OCI-LY7 (cell line): Measurements from ENCODE around the gene C5orf15. TPM values are rescaled to one million over a fixed set of nuclear protein-coding genes. Genes with fewer than 3 reads are reported as not detected.

Experiments
- BruUV-seq: library from RNA; stranded (reverse); fragments of 400-500 nt; replicated peaks from 2 replicates; lab custom pipeline; 2021; lab: Mats Ljungman, UMichigan
- CTCF ChIA-PET: fragments of 300-600 bp; sonication (Branson Sonifier 250); formaldehyde crosslinking; loops from one replicate; lab custom pipeline; 2022; ENCODE audit warnings: antibody characterized with exemption; ENCODE audit not compliant: unreplicated experiment; lab: Charles Lee
- POLR2A ChIA-PET: fragments of 300-600 bp; sonication (Branson Sonifier 250); formaldehyde crosslinking; loops from one replicate; lab custom pipeline; 2022; ENCODE audit warnings: antibody characterized with exemption; lab: Charles Lee
- DNase-seq: peaks from one replicate; pipeline ENCODE4 v3.0.0-alpha.2; 2015; ENCODE audit warnings: low spot score
- H2AFZ ChIP-seq: fragments of 200-600 bp; sonication (generic), shearing (Covaris generic); 2 replicates; pipeline ENCODE4 v1.6.1; 2014; ENCODE audit warnings: mild to moderate bottlenecking, antibody characterized with exemption, low read length, moderate library complexity
- H3K27ac ChIP-seq: fragments of 200-600 bp; sonication (generic); 2 replicates; pipeline ENCODE4 v1.5.1; 2014; ENCODE audit warnings: mixed run types, low read depth, mild to moderate bottlenecking, moderate library complexity, low read length, inconsistent platforms; ENCODE audit not compliant: poor library complexity, severe bottlenecking
- H3K36me3 ChIP-seq: fragments of 200-600 bp; sonication (generic); 2 replicates; pipeline ENCODE4 v1.6.1; 2014; ENCODE audit warnings: mild to moderate bottlenecking, antibody characterized with exemption, low read length, moderate library complexity, mixed read lengths; ENCODE audit not compliant: insufficient read depth
- H3K4me1 ChIP-seq: fragments of 200-600 bp; sonication (generic); 2 replicates; pipeline ENCODE4 v1.5.1; 2014; ENCODE audit warnings: mild to moderate bottlenecking, low read length; ENCODE audit not compliant: insufficient read depth, poor library complexity, severe bottlenecking
- H3K4me2 ChIP-seq: fragments of 200-600 bp; sonication (generic); 2 replicates; pipeline ENCODE4 v1.6.1; 2014; ENCODE audit warnings: mild to moderate bottlenecking, low read length
- H3K4me3 ChIP-seq: fragments of 200-600 bp; sonication (generic); 2 replicates; pipeline ENCODE4 v1.5.1; 2014; ENCODE audit warnings: mild to moderate bottlenecking, low read depth, low read length; ENCODE audit not compliant: poor library complexity, severe bottlenecking
- H3K79me2 ChIP-seq: fragments of 200-600 bp; sonication (generic); 2 replicates; pipeline ENCODE4 v1.6.1; 2016; ENCODE audit warnings: low read depth, mild to moderate bottlenecking, low read length, moderate library complexity, mixed read lengths; ENCODE audit not compliant: insufficient read depth
- H3K9me2 ChIP-seq: fragments of 200-600 bp; sonication (generic); 2 replicates; pipeline ENCODE4 v1.6.1; 2016; ENCODE audit warnings: mild to moderate bottlenecking, low read length, mixed read lengths; ENCODE audit not compliant: insufficient read depth
- H3K9me3 ChIP-seq: fragments of 200-600 bp; sonication (generic); 2 replicates; pipeline ENCODE4 v1.6.1; 2014; ENCODE audit warnings: mild to moderate bottlenecking, mixed run types, low read length, mixed read lengths
- H4K20me1 ChIP-seq: fragments of 200-600 bp; sonication (generic); 2 replicates; pipeline ENCODE4 v1.6.1; 2014; ENCODE audit warnings: mild to moderate bottlenecking, antibody characterized with exemption, low read length, moderate library complexity, mixed read lengths; ENCODE audit not compliant: insufficient read depth
- EZH2phosphoT487 ChIP-seq: fragments of 200-600 bp; sonication (generic); IDR thresholded peaks from 2 replicates; pipeline ENCODE4 v1.6.1; 2018; ENCODE audit warnings: low read depth, borderline replicate concordance, mild to moderate bottlenecking, mixed run types, antibody characterized with exemption, low read length, moderate library complexity, mixed read lengths
- intact Hi-C: fragments of 100-400 bp; cut with micrococcal nuclease; formaldehyde crosslinking; loops from one replicate; pipeline ENCODE4 v1.10.0; 2022; ENCODE audit not compliant: unreplicated experiment
- total RNA-seq, 2 experiments: library from RNA; depleted of rRNA in 1 of 2; stranded (reverse); fragments of >200 nt in 1 of 2; shearing (Covaris generic) in 1 of 2; gene quantifications; 2 replicates each; pipeline ENCODE4 v1.2.3, GENCODE V29; 2014 to 2022
- TF ChIP-seq, protein P1 (sequence below): fragments of 200-600 bp; sonication (generic); conservative IDR thresholded peaks from 2 replicates; pipeline ENCODE4 v1.5.1; 2014; ENCODE audit warnings: mild to moderate bottlenecking, antibody characterized with exemption, low read length, moderate library complexity, mixed read lengths

C5orf15 gene
- total RNA-seq, 2 experiments from 2014 or later, result 32.2 to 46.4 TPM

DNA sequence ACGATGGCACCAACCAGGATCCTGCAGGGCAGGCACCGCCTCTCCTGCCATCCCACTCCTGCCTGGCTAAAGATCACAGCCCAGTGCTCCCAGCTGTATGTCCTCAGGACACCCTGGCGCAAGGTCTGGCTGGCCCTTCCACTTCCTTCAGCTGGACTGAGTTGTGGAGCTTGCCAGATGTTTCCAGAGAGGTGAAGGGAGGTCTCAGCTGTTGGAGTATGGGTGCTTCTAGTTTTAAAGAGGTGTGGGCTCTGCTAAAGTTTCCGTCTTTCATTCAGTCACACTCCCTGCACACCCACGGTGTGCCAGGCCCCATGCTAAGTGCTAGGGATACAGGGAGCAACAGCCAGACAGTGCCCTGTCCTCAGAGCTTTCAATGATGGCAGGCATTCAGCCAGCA lies 34.1 kb downstream of the C5orf15 start:
- no peaks in the 10 kb centered on the region for H4K20me1 ChIP-seq
- peak; percentile 62 for DNase-seq
- peak overlapping the region; percentile 48; the same call in 1 of the 2 replicates for H2AFZ ChIP-seq
- POLR2A ChIA-PET, result interaction anchor here (1.0 to 2.0 kb wide), 7 partner anchors 10 to 191 kb away, joined by 3 to 20 read pairs (median 5); no protein-coding TSS in a partner anchor
- BruUV-seq, result no TSS peak
- peaks cover 100% of the 10 kb centered on the region for H3K4me1 ChIP-seq
- peak overlapping the region; percentile 65 for H3K4me2 ChIP-seq
- no peaks in the 10 kb centered on the region for H3K36me3 ChIP-seq
- CTCF ChIA-PET, result interaction anchor here (0.5 to 1.9 kb wide), 2 partner anchors 10 to 814 kb away, joined by 3 to 9 read pairs; no protein-coding TSS in a partner anchor
- H3K4me3 ChIP-seq, result peak overlapping the region; percentile 44
- H3K9me3 ChIP-seq, result no peaks in the 10 kb centered on the region; the same call in 1 of the 2 replicates
- TF ChIP-seq, protein P1, sequence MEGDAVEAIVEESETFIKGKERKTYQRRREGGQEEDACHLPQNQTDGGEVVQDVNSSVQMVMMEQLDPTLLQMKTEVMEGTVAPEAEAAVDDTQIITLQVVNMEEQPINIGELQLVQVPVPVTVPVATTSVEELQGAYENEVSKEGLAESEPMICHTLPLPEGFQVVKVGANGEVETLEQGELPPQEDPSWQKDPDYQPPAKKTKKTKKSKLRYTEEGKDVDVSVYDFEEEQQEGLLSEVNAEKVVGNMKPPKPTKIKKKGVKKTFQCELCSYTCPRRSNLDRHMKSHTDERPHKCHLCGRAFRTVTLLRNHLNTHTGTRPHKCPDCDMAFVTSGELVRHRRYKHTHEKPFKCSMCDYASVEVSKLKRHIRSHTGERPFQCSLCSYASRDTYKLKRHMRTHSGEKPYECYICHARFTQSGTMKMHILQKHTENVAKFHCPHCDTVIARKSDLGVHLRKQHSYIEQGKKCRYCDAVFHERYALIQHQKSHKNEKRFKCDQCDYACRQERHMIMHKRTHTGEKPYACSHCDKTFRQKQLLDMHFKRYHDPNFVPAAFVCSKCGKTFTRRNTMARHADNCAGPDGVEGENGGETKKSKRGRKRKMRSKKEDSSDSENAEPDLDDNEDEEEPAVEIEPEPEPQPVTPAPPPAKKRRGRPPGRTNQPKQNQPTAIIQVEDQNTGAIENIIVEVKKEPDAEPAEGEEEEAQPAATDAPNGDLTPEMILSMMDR, result no peak
- intact Hi-C loops, result loop anchor here (10.0 kb wide), 1 partner anchor 1440 kb away; the partner anchor contains the start of gene IRF1
- H3K9me2 ChIP-seq, result no peaks in the 10 kb centered on the region
- H3K27ac ChIP-seq, result peak overlapping the region; percentile 98
- H3K79me2 ChIP-seq, result no peaks in the 10 kb centered on the region

DNA sequence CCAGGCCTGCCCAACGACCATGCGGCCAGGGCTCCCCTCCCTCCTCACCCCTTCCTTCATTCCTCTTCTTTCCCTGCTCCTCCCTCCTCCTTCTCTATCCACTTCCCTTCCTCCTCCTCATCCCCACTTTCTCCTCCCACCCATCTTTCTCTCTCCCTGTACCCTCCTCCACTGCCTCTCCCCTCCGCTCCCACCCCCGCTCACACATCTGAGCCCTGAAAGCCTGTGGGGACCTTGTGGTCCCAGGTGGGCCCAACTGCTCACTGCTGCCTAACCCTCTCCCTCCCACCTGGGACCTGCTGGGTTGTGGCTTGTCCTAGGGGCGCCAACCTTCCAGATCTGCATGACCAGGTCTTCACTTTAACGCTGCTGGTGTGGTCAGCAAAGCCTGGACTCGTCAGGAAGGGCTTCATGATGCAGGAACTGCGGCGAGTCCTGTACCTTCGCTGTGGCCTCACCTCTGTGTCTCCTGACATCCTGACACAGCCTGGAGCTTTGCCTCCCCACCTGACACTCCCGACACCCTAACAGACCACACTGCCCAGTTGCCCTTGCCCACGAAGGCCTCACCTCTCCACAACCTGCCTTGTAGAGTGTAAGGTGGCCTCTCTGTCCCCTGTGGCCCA lies 34.6 kb downstream of the C5orf15 start:
- BruUV-seq, result no TSS peak
- ChIA-PET POLR2A (interaction anchor here (1.0 to 2.0 kb wide), 6 partner anchors 10 to 190 kb away, joined by 3 to 20 read pairs (median 4); no protein-coding TSS in a partner anchor), CTCF (interaction anchor here (0.5 to 1.9 kb wide), 2 partner anchors 9 to 814 kb away, joined by 3 to 9 read pairs; no protein-coding TSS in a partner anchor)
- H3K36me3 ChIP-seq, result no peaks in the 10 kb centered on the region
- no peaks in the 10 kb centered on the region for H4K20me1 ChIP-seq
- H2AFZ ChIP-seq, result peak overlapping the region; percentile 48; the same call in 1 of the 2 replicates
- H3K4me3 ChIP-seq, result peak overlapping the region; percentile 44
- DNase-seq, result peak; percentile 83
- peaks cover 100% of the 10 kb centered on the region for H3K4me1 ChIP-seq
- peak overlapping the region; percentile 65 for H3K4me2 ChIP-seq
- peak overlapping the region; percentile 98 for H3K27ac ChIP-seq
- TF ChIP-seq, protein P1, result no peak; the same call in 1 of the 2 replicates
- TF ChIP-seq EZH2phosphoT487, result no peak
- intact Hi-C loops, result loop anchor here (10.0 kb wide), 1 partner anchor 1439 kb away; the partner anchor contains the start of gene IRF1
- H3K9me2 ChIP-seq, result no peaks in the 10 kb centered on the region
- no peaks in the 10 kb centered on the region for H3K79me2 ChIP-seq
- H3K9me3 ChIP-seq, result no peaks in the 10 kb centered on the region; the same call in 1 of the 2 replicates
